ENCODE data around the gene UFL1.

UFL1 gene

DNA sequence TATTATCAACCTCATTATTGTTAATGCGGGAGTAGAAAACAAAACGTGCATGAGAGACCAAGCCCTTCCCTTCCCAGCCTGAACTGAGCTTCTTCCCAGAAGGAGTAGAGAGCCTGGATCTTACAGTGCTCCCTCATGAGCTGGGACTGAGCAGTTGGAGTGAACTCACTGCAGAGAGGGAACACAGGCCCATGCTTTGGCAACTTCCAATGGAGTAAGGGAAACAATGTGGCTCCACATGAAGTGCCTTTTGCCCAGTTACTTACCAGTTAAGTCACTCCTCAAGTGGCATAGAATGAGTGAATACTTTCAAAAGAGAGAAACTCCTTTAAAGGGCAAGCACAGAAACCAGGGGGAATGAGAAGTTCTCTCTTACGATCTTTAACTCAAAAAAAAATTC lies 53.8 kb downstream of the UFL1 start:
- no peak overlapping the region for H3K27ac ChIP-seq
- TF ChIP-seq, protein P1, sequence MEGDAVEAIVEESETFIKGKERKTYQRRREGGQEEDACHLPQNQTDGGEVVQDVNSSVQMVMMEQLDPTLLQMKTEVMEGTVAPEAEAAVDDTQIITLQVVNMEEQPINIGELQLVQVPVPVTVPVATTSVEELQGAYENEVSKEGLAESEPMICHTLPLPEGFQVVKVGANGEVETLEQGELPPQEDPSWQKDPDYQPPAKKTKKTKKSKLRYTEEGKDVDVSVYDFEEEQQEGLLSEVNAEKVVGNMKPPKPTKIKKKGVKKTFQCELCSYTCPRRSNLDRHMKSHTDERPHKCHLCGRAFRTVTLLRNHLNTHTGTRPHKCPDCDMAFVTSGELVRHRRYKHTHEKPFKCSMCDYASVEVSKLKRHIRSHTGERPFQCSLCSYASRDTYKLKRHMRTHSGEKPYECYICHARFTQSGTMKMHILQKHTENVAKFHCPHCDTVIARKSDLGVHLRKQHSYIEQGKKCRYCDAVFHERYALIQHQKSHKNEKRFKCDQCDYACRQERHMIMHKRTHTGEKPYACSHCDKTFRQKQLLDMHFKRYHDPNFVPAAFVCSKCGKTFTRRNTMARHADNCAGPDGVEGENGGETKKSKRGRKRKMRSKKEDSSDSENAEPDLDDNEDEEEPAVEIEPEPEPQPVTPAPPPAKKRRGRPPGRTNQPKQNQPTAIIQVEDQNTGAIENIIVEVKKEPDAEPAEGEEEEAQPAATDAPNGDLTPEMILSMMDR (conservative IDR thresholded peaks at IDR 0.05), result no peak
- TF ChIP-seq ZFX (IDR thresholded peaks at IDR 0.05), result no peak

DNA sequence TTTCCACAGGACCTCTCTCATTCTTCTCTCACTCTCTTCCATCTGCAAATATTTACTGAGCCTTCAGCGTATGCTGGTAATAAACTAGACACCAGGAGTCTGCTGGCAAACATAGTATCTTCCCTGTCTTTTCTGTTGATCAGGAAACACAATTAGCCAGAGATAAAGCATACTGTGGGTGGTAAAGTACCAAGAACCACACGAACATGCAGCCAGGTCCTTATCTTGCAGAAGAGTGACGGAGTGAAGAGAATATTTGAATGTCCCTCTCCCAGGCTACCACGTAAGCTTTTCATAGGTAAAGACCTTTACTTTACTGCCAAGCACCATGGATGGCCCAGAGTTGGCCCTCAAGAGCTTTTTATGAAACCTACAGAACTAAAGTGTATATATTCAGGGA lies 54.6 kb downstream of the UFL1 start:
- no peak overlapping the region for H3K27ac ChIP-seq
- TF ChIP-seq ZFX (IDR thresholded peaks at IDR 0.05), result no peak
- TF ChIP-seq, protein P1 (conservative IDR thresholded peaks at IDR 0.05), result no peak

DNA sequence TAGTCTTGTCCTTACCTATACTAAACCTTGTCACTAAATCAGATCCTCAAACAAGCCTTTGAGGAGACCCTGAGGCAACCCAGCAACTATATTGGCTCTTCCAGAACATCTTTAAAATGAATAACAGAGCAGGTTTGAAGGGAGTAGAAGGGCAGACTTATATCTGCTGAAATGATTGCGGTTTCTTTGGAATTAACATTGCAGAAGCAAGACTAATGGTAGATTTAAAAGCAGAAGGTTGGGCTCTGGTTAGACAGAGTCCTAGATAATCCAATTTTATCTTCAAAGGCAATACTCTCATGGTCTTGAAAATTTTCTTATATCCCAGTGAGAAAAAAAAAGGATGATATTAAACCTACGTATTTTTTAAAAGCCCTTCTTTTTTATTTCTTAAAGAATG lies 60.4 kb downstream of the UFL1 start:
- no peak overlapping the region for H3K27ac ChIP-seq

DNA sequence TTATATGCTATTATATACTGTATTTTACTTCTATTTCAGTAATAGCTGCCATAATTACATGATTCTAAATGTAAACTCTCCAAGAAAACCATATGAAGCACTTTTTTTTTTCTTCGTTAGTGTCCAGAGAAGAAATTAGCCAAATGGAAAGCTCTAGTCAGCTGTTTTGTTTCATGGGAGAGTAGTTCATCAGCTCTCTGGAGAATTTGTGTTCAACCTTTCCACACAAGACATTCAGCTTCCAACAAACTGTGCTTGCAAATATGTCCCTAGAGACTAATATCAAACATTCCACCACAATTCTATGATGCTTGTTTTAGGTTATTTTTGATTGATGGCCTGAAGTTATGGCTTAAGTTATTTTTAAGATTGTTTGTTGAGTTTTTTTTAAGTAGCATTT lies 60.8 kb downstream of the UFL1 start:
- TF ChIP-seq, protein P1 (conservative IDR thresholded peaks at IDR 0.05), result no peak
- TF ChIP-seq ZFX (IDR thresholded peaks at IDR 0.05), result no peak
- H3K27ac ChIP-seq, result no peak overlapping the region

More for the DNA sequence above, 60.4 kb downstream of the UFL1 start:
- TF ChIP-seq ZFX (IDR thresholded peaks at IDR 0.05), result no peak
- TF ChIP-seq, protein P1 (conservative IDR thresholded peaks at IDR 0.05), result no peak

DNA sequence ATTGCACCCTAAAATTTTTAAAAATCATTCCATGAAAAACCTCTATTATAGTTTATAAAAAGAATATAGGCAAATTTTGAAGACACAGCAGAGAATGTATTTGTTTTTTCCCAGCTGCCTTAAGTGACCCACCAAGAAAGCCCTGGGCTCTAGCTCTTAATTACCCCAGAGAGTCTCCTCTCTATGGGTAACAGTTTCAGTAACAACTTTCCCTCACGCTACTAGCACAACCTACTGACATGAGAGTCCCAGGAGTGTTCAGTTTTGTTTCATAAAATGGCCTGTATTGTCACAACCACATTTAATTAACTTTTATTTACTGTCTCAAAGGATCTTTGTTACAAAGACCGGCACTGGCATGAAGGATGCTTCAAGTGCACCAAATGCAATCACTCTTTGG lies 82.8 kb downstream of the UFL1 start:
- no peak overlapping the region for H3K27ac ChIP-seq
- no peak for TF ChIP-seq ZFX (IDR thresholded peaks at IDR 0.05)
